SKM-1 treated with dmso at 0.1 percent for 144 hours (cell line): Measurements from ENCODE around the gene PHACTR1.
A peak's percentile ranks its signal among the peaks of the same experiment; 100 is the strongest.

ENCODE experiments used
- DNase-seq: peaks from one replicate; lab custom pipeline; 2025; ENCODE audit not compliant: unreplicated experiment; lab: John Stamatoyannopoulos, UW

The PHACTR1 gene

DNA sequence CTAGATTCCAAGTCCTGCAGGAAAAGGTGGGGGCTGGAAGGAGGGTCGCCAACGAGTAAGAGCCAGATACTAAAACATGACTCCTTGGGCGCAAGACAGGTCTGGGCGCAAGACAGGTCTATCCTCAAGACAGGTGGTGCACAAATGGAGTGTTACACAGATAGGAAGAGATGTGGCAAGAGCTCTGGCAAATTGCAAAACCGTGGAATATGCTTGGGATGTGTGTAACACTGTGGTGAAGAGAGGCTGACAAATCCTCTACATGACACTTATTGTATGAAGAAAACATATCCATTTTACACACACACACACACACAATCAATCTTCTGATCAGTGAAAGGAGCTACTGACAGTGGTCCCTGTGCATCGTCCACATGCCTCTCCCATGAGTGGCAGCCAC, 534.1 kb downstream of the PHACTR1 start:
- DNase-seq, result no peak

DNA sequence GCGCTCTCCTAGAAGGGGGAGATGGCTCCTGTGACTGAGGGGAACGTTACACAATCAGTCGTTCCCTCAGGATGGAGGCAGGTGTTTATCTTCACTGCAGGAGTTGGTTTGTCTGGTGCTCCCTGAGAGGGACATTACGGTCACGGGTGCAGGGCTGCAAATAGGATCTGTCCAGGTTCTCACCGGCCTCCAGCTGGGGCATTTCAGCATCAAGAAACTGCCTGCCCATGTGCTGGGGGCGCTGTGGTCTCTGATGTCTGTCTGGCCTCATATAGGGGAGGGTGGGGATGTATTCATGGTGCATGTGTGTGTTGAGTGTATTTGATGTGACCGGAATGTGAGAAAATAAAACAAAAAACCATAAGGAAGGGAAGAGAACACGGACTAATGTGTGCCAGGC, 534.7 kb downstream of the PHACTR1 start:
- DNase-seq, result no peak

DNA sequence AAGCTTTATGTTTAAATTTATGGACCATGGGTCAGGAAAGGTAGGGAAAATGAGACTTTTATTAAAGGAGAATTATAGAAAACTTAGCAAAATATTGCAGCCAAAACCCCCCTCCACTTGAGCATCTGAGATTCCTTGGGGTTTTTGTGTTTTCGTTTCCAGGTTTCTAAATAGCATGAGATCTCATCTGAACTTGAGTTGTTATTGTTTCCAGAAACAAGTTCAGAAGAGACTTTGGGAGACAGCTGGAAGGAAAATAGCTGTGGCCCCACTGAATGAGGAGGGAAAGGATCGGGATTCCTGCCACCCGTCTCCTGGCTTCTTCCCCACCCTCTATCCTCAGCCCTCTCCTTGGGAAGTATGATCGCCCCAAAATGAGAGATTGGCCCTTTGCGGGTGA, 536.2 kb downstream of the PHACTR1 start:
- DNase-seq, result no peak

DNA sequence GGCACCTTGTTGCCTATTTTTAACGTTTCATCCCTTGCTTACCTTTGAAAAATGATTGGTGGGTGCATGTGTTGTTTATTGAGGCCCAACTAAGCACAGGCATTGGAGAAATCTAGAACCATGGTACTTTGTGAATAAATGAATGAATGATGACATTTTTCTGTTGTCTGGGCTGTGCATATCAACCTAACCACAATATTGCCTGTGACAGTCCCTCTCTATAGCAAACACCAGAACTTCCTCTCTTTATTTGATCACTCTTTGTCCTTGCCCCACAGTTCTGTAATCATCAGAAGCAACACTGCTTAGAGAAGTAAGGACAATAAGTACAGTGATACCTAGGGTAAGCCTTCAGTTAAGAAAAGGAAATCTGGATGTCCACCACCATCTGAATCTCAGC, 536.7 kb downstream of the PHACTR1 start:
- DNase-seq, result peak; percentile 82

DNA sequence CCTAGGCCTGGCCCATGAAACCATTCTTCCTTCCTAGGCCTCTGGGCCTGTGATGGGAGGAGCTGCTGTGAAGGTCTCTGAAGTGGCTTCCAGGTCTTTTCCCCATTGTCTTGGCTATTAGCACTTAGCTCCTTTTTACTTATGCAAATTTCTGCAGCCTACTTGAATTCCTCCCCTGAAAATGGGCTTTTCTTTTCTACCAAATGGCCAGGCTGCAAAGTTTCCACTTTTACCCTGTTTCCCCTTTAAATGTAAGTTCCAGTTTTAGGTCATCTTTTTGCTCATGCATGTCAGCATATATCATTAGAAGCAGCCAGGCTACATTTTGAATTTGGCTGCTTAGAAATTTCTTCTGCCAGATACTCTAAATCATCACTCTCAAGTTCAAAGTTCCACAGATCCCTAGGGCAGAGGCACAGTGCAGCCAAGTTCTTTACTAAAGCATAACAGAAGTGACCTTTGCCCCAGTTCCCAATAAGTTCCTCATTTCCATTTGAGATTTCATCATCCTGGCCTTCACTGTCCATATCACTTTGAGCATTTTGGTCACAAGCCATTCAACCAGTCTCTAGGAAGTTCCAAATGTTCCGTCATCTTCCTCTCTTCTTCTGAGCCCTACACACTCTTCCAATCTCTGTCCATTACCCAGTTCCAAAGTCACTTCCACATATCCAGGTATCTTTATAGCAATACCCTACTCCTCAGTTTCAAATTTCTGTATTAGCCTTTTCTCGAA, 539.9 kb downstream of the PHACTR1 start:
- peak; percentile 70 for DNase-seq

DNA sequence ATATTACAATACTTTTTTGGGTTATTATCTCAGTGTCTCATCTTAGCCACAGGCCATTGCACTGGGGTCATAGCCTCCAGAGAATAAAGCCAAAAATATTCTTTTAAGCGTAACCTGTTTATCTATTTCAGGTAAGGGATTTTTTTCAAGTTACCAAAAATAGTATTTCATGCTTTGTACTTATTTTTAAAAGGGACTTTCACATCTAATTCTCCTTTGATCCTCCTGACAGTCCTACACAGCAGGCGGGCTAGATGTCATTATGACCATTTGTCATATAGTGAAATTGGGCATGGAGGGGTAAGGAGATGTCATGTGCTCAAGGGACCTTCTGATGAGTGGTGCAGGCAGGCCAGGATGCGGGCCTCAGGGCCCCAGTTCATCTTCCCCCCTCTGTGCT, 542.8 kb downstream of the PHACTR1 start:
- DNase-seq, result no peak

DNA sequence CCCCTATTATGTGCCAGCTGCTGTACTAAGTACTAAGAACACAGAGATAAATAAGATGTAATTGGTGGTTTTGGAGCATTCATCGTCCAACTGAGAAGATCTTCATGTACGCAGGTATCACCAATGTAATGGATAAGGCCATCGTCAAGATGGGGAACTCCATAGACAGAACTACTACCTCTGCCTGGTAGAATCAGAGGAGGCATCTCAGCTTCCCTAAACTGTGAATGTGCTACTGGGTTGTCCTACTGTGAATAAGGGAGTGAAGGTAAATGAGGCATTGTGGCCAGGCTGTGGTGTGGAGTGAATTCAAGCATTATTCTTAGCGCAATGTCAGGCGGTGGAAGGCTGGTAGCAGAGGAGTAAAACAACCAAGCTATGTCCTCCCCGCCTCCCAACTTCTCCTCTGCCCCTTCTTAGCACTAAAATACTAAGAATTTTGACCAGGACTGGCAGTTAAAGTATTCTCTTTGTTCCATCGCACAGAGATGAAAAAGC, 543.6 kb downstream of the PHACTR1 start:
- no peak for DNase-seq

DNA sequence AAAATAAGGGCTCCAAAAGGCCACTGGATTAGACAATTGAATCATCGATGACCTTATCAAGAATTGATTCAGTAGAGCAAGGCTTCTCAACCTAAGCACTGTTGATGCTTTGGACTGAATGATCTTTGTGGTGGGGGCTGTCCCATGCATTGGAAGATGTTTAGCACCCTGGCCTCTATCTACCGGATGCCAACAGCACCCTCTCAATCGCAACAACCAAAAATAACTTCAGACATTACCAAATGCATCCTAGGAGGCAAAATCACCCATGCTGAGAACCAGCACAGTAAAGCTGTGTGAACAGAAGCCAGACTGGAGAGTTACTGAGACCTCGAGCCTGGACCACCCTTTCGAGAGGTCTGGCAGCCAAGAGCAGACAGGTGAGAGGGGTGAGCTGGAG, 544.3 kb downstream of the PHACTR1 start:
- DNase-seq, result no peak

DNA sequence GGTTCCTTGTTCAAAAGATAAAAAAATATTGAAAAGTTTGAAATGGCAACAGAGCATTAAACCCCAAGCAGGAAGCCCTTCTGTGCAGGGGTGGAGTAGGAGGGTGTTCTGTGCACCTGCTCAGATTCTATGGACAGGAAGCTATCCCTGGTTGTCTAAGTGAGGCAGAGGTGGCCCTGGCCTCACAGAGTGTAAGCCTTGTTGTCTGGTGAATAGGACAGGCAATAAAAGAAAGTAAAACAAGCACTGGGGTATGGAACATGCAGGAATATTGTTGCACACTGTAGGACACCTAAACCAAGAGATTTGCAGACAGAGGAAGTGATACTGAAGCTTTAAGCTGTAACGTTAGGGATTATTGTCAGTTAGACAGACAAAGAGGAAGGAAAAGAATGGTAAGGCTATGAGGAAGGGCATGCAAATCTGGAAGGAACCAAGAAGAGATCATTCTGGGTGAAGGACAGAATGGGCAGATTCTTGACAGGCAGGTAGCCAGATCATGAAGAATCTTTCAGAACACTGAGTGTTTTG, 545.0 kb downstream of the PHACTR1 start:
- peak; percentile 96 for DNase-seq

DNA sequence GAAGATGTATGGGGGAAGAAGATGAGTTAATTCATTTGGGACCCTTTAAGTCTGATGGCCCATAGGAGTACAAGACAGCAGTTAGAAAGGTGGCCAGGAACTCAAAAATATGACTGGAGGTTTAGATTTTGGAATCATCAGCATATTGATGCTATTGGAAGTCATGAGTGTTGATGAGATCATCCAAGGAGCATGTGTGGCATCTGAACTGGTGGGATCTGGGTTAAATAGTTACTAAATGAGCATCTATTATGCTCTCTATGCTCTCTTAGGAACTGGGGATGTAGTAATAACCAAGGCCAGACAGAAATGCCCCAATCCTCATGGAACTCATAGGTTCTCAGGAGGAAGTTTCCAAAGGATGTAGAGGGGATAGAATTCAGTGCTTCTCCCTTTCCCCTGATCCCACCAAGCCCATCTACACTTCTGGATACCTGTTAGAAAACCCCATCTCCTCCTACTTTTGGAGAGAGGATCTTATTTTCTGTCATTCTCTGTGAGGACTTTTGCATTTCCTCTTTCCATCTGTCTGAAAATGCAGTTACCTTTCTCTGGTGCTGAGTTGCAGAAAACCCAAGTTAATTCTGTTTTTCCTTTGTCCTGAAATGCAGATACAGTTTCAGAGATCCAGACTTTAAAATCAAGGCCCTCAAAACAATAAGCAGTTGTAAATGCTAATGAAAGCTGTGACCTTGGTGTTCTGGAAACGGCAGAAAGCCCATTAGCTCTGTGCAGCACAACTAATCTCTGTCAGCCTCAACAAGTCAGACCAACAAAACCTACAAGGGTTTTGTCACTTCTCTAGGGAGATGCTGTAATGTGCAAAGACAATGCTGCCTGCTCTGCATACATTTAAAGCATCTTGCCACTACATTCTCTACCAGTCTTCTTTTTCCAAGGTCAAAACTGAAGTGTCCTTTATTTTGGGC, 546.0 kb downstream of the PHACTR1 start:
- no peak for DNase-seq

DNA sequence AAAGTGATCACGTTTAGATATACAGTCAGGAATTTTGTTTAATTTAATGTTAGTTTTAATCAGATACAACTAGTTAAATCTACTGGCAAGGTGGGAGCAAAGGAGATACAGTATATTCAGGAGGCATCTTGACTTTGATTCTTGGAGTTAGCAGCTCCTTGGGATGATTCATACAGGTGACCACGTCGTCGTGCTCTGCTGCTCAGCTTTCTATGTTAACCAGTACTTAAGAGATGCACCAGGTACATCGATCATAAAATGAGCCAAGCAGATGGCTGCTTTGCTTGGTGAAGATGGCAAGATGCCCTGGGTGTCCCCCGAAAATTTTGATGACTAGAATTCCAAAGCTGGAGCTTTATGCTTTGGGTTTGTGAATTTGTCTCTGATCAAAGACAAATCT, 547.1 kb downstream of the PHACTR1 start:
- no peak for DNase-seq

DNA sequence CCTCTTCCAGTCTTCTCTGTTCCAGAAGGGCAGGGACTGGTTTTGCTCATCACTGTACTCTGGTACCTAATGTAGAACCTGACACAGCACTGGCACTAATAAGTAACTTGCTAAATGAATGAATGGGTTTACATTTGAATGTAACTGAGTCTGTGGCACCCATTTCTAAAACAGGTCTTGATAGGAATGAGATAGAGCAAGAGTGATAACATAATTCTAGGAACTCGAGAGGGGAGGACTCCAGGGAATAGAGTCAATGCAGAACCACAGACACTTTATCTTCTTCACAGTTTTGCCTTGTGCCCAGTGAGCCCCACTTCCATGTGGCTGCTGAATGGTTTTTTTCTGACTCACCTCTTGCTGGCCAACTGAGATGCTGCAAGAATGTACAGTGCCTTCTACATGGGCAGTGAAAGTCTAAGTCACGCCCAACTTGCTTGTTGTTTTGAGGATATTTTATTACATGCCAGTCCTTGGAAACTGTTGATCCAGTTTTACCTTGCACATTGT, 550.6 kb downstream of the PHACTR1 start:
- no peak for DNase-seq

DNA sequence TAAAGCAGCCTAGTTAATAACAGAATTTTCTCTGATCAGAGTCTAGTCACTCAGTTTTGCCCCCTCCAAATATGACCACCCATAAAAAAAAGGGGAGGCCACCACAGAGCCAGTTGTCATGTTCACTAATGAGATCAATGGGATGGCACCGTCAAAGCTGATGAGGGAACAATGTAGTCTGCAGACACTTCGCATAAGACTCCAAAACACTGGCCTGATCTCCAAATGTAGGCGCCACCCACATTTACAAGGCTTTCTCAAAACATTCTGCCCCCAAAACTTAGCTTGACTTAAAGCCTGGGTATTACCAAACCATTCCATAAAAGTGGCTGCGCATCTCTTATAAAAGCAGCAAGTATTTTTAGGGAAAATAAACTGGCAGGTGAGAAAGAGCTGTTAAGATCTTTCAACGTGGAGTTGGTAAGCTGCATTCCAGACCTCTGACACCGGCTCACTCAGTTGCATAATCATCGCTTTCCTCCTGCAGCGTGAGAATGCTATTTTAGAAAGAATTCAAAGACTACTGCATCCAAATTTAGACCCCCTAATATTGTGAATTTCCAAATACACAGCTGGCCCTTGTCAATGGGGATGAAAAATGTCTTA, 552.4 kb downstream of the PHACTR1 start:
- peak; percentile 18 for DNase-seq

DNA sequence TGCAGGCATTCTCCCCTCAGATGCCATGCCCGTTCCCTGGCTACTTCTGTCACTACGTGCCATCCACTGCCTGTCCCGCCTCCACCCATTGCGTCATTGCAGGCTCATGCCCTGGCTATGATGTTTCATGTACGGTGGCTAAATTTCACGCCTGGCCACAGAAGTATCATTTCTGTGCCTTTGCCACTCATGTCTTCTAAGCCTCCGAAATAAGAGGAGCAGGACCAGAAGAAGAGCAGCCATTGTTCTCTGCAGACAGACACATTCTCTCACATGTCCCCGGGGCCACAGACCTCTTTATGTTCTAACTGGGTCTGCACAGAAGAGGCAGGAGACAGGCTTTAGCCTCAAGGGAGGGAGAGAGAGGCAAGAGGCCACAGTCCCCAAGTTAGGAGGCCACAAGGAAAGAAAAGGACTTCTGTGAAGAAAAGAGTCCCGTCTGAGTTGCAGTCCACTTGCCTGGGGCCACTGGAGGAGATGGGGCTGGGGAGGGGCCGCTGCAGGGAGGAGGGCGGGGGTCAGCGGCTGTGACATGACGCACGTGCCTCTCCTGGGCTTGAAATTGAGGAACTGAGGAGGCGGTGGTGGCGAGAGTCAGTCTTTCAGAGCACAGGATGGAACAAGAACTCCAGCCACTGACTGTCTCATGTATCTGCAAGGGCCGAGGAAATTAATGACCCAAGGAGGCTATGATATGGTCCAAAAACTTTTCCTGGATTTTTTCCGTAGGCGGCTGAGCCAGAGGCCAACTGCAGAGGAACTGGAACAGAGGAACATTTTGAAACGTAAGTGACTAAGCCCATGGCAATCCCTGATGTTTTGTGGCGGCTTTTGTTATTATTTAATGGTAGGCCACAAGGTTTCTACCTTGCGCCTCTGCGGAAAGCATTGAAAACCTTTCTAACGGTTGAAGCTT, 555.8 kb downstream of the PHACTR1 start:
- peak; percentile 25 for DNase-seq

DNA sequence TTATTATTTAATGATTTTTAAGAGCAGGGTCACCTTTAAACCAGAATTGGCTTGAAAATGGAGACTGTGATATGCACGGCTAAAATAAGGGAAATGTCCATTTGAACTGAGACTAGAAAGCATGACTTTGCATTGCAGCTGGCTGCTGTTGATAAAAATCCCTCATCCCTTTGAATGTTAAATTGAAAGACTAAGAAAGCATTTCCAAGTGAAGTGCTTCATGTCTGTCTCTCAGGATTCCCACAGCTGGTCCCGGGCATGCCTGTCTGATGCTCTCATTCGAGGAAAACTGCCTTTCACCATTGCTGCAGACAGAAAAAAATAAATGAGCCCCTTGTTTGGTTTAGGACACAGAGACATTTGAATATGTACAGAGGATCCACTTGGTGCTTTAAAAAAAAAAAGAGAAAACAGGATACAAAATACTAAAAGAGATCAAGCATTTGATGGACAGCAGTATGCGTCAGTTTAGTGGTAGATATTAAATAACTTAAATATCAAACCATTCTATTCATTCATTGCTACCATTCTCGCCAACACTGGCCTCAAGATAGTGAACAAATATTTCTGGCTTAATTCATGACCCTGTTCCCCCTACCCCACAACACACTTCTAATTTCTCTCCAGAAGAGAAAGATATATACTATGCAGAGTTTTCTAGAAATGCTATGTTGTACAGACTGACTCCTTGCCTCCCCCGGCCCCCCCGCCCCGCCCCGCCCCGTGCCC, 556.8 kb downstream of the PHACTR1 start:
- no peak for DNase-seq

DNA sequence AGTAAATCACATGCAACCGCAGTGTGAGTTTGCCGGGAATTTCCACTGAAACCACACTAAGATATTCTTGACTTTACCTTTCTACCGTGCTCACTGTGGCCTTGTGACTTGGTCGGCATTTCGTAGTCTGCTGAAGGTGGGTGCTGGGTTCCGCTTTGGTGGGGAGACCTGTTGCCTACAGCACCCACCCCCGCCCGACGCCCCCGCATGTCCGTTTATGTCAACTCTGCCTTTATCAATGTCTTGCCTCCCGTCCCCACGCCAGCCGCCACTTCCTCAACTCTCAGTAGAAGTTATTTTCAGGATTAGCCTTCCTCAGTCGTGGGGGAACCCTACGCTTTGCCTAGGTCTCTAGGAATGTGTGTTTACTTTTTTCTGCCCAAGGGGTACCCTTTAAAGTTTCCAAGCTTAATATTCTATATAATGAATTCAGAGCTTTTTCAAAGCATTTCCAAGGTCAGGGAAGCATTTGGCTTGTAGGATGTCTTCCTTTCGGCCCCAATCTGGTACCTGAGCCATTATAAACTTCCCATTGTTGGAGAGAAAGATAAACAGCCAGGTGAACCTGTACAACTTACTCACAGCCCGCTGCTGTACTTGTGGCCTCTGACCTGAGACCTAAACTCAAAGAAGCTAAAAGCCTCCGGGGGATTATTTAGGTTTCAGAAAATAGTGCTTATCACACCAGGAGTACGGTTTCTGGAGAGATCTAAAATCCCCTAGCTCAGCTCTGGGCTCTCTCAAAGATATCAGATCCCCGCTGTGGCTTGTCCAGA, 557.6 kb downstream of the PHACTR1 start:
- no peak for DNase-seq

DNA sequence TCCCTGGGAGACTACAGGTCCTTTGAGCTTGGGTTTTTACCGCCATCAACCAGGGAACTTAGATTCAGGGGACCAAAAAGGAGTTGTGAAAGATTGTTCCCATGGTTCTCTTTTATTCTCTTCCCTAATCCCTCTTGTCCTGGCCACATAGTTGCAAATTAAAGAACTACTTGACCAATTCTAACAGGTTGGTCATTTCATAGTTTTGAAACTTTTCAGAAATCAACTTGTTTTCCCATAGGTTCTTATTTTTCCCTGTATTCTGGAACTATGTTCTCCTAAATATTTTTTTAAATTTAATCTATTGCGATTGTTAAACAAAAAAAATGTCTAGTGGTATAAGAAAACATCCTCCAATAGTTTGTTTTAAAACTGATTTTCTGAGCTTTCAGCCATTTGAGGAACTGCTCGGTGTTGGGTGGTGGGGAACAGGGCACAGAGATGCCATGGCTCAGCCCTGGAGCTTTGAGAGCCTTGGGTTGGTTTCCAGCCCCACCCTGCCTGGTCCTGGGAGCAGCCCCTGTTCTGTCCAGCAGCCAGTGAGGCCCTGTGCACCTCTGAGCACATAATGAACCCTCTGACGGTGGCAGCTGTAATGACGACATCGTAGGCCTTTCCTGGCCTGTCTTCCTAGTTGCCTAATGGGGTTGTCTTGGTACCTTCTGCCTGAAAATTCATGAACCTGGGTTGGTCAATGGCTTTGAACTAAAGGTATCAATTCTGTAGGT, 558.3 kb downstream of the PHACTR1 start:
- no peak for DNase-seq

DNA sequence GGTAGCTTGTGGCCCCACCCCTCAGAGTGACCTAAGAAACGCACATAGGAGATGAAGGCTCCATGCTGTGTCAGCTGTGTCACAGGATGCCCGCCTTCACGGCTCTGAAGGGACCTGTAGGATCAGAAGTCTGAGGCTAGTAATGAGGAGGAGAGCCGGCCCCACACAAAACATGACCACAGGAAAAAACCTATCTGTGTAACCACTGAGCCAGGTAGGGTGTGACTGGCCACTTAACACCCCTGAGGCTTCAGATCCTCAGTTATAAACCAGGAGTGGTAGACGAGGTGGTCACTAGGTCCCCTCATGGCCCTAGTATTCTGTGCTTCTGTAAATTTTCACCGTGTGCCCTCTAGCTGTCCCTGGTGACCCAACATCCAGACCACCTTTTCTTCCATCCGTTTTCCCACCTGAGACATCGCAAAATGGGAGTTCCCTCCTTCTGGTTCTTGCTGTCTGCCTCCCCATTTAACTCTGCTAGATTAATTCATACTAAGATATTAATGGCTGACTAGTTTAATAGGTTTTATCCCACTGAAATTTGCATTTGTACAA, 558.9 kb downstream of the PHACTR1 start:
- no peak for DNase-seq
